Loucy (cell line): Measurements from ENCODE around the gene SNX7.

Source experiments
- H2AFZ ChIP-seq: fragments of 200-600 bp; sonication (generic); 2 replicates; pipeline ENCODE4 v1.6.0; 2016; ENCODE audit warnings: antibody characterized with exemption, mild to moderate bottlenecking, low read length, moderate library complexity
- H3F3A ChIP-seq: fragments of 200-600 bp; 2 replicates; pipeline ENCODE4 v1.6.0; 2016; ENCODE audit warnings: antibody characterized with exemption, low read depth, mild to moderate bottlenecking
- H3K27me3 ChIP-seq: fragments of 200-600 bp; sonication (generic); 2 replicates; pipeline ENCODE4 v1.6.1; 2014; ENCODE audit warnings: low read length, mild to moderate bottlenecking; ENCODE audit not compliant: insufficient read depth, poor library complexity, severe bottlenecking
- H3K36me3 ChIP-seq: fragments of 200-600 bp; sonication (generic); 2 replicates; pipeline ENCODE4 v1.6.1; 2016; ENCODE audit warnings: low read length; ENCODE audit not compliant: insufficient read depth
- H3K4me1 ChIP-seq: fragments of 200-600 bp; sonication (generic); 2 replicates; pipeline ENCODE4 v1.5.1; 2014; ENCODE audit warnings: low read length, mild to moderate bottlenecking; ENCODE audit not compliant: insufficient read depth, poor library complexity, severe bottlenecking
- H3K4me2 ChIP-seq: fragments of 200-600 bp; sonication (generic); 2 replicates; pipeline ENCODE4 v1.6.0; 2014; ENCODE audit warnings: antibody characterized with exemption, low read length, low read depth, mild to moderate bottlenecking; ENCODE audit not compliant: poor library complexity, severe bottlenecking
- H3K4me3 ChIP-seq: fragments of 200-600 bp; sonication (generic); 2 replicates; pipeline ENCODE4 v1.5.1; 2014; ENCODE audit warnings: low read length, mild to moderate bottlenecking, mixed read lengths; ENCODE audit not compliant: poor library complexity, severe bottlenecking
- H3K79me2 ChIP-seq: fragments of 200-600 bp; sonication (generic); 2 replicates; pipeline ENCODE4 v1.6.1; 2014; ENCODE audit warnings: low read length; ENCODE audit not compliant: insufficient read depth
- H3K9ac ChIP-seq: fragments of 200-600 bp; sonication (generic); 2 replicates; pipeline ENCODE4 v1.6.0; 2014; ENCODE audit warnings: mild to moderate bottlenecking, low read depth, low read length, moderate library complexity; ENCODE audit not compliant: poor library complexity, severe bottlenecking
- H3K9me2 ChIP-seq: fragments of 200-600 bp; sonication (generic); replicated peaks from 2 replicates; pipeline ENCODE4 v1.6.1; 2016; ENCODE audit warnings: low read depth, low read length, mixed read lengths
- H3K9me3 ChIP-seq: fragments of 200-600 bp; sonication (generic); 2 replicates; pipeline ENCODE4 v1.6.1; 2014; ENCODE audit warnings: mild to moderate bottlenecking, antibody characterized with exemption, low read length, low read depth; ENCODE audit not compliant: insufficient read depth
- H4K20me1 ChIP-seq: fragments of 200-600 bp; sonication (generic); 2 replicates; pipeline ENCODE4 v1.6.0; 2014; ENCODE audit warnings: antibody characterized with exemption, low read length, mild to moderate bottlenecking; ENCODE audit not compliant: insufficient read depth, poor library complexity, severe bottlenecking
- EZH2phosphoT487 ChIP-seq: fragments of 200-600 bp; IDR thresholded peaks from 2 replicates; pipeline ENCODE4 v1.6.1; 2018; ENCODE audit warnings: antibody characterized with exemption, mild to moderate bottlenecking, moderate library complexity, borderline replicate concordance
- TF ChIP-seq, protein P1 (sequence below): fragments of 200-600 bp; sonication (generic); conservative IDR thresholded peaks from 2 replicates; pipeline ENCODE4 v1.5.1; 2014; ENCODE audit warnings: mild to moderate bottlenecking, antibody characterized with exemption, low read length

SNX7 gene

DNA sequence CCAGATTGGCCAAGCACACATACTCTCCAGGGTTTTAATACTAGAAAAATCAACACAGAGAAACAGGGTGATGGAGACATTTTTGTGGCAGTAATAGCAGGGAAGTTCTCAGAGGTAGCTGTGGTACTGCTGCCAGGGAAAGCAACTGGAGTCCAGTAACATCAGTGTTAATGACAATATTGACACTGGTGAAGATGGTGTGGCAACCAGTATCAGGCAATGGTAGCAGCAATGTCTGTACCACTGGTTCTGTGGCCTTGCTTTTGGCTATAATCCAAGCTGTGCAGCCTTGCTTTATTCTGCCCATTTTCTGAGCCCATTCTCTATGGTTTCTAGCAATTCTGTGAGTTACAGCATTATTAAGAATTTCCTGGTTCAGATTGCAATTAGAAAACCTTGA lies 1.6 kb upstream of the SNX7 start:
- TF ChIP-seq, protein P1, sequence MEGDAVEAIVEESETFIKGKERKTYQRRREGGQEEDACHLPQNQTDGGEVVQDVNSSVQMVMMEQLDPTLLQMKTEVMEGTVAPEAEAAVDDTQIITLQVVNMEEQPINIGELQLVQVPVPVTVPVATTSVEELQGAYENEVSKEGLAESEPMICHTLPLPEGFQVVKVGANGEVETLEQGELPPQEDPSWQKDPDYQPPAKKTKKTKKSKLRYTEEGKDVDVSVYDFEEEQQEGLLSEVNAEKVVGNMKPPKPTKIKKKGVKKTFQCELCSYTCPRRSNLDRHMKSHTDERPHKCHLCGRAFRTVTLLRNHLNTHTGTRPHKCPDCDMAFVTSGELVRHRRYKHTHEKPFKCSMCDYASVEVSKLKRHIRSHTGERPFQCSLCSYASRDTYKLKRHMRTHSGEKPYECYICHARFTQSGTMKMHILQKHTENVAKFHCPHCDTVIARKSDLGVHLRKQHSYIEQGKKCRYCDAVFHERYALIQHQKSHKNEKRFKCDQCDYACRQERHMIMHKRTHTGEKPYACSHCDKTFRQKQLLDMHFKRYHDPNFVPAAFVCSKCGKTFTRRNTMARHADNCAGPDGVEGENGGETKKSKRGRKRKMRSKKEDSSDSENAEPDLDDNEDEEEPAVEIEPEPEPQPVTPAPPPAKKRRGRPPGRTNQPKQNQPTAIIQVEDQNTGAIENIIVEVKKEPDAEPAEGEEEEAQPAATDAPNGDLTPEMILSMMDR = no peak
- no peak for TF ChIP-seq EZH2phosphoT487
- Histone ChIP-seq H4K20me1 (no peaks in the 10 kb centered on the region), H3F3A (no peaks in the 10 kb centered on the region), H3K27me3 (no peaks in the 10 kb centered on the region), H3K9ac (no peak overlapping the region), H3K9me3 (no peaks in the 10 kb centered on the region), H3K4me2 (no peak overlapping the region), H3K36me3 (no peaks in the 10 kb centered on the region), H2AFZ (no peak overlapping the region), H3K79me2 (no peaks in the 10 kb centered on the region), H3K4me1 (no peaks in the 10 kb centered on the region), H3K4me3 (no peak overlapping the region), H3K9me2 (no peaks in the 10 kb centered on the region)

DNA sequence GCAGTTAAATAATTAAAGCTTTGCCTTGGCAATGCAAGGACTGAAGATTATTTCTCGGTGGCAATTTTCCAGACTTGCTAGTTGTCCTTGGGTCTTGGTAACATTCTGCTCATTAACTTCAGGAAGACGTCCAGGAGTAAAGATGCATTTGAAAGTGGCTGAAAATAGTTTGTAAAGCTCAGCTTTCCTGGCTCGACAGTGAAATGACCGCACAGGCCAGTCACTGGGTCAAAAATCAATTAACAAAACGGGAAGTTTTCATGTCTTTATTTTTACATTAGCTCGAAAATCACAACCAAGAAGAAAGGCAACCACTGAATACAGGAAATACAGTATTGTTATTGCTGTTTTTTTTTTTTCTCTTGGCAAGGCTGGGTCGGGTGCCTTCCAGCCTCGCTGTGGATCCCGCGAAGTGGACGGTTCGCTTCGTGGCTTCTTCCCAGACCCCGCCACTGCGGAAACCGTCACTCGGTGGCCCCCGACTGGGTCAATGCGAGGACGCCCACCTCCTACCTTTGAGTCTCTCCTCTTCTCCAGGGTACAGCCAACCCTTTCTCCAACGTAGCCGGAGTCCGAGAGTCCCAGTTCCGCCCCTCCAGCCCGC lies 479 bp upstream of the SNX7 start:
- Histone ChIP-seq H2AFZ (no peak overlapping the region), H3K9me2 (no peaks in the 10 kb centered on the region), H3F3A (no peaks in the 10 kb centered on the region), H3K27me3 (no peaks in the 10 kb centered on the region), H3K4me3 (no peak overlapping the region), H3K36me3 (no peaks in the 10 kb centered on the region), H3K79me2 (no peaks in the 10 kb centered on the region), H3K9ac (no peak overlapping the region), H3K9me3 (no peaks in the 10 kb centered on the region), H3K4me1 (no peaks in the 10 kb centered on the region), H4K20me1 (no peaks in the 10 kb centered on the region), H3K4me2 (no peak overlapping the region)
- TF ChIP-seq, protein P1 = no peak
- TF ChIP-seq EZH2phosphoT487 = no peak

DNA sequence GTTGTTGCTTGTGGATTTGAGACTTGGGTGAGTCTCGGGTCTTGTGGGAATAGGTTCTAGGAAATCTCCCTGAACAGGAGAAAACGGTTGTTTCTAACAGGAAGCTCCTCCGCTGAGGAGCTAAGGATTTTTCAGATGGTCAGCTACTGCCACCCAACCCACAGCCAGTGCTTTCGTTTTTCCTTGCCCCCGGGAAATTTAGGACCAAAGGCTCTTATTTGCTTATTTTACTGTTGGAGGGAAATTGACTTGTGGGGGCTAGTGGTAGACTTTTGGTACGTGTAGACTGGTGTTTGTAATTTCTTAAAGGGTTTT lies 792 bp downstream of the SNX7 start:
- H3K4me2 ChIP-seq = no peak overlapping the region

More for the DNA sequence above, 792 bp downstream of the SNX7 start:
- Histone ChIP-seq H2AFZ (no peak overlapping the region), H3K9ac (no peak overlapping the region), H3K9me3 (no peaks in the 10 kb centered on the region), H3K27me3 (no peaks in the 10 kb centered on the region), H3K79me2 (no peaks in the 10 kb centered on the region), H3K9me2 (no peaks in the 10 kb centered on the region), H4K20me1 (no peaks in the 10 kb centered on the region), H3F3A (no peaks in the 10 kb centered on the region), H3K4me3 (no peak overlapping the region), H3K36me3 (no peaks in the 10 kb centered on the region), H3K4me1 (no peaks in the 10 kb centered on the region)
- TF ChIP-seq, protein P1 = no peak
- TF ChIP-seq EZH2phosphoT487 = no peak
